HepG2 (cell line): ENCODE results near the gene SLC44A4. TPM values are rescaled to one million over a fixed set of nuclear protein-coding genes. Genes with fewer than 3 reads are reported as not detected.

Experiments used
- ATAC-seq: fragments of 200-7000 bp; cut with Tn5 transposase; 3 replicates; pipeline ENCODE4 v1.9.1; 2020; ENCODE audit warnings: mild to moderate bottlenecking, moderate library complexity
- BruUV-seq: library from RNA; stranded (reverse); fragments of 400-500 nt; replicated peaks from 2 replicates; lab custom pipeline; 2021; lab: Mats Ljungman, UMichigan
- CTCF ChIA-PET: fragments of 300-600 bp; formaldehyde crosslinking; extraction: SDS; loops from one replicate; lab custom pipeline; 2021; ENCODE audit warnings: low total read pairs, inconsistent platforms, low intra/inter-chr PET ratio; lab: Yijun Ruan, JAX
- POLR2A ChIA-PET: fragments of 350-600 bp; sonication (Branson Sonifier 250); formaldehyde crosslinking; loops from one replicate; lab custom pipeline; 2020; ENCODE audit warnings: antibody characterized with exemption, inconsistent platforms; lab: Yijun Ruan, JAX
- DNase-seq: peaks from one replicate; pipeline ENCODE4 v3.0.0-alpha.2; 2015; ENCODE audit warnings: low spot score
- FAIRE-seq: peaks from 3 replicates; lab custom pipeline; 2011; peaks lifted over from hg19 to GRCh38; lab: Jason Lieb, UNC
- H2AFZ ChIP-seq: one replicate; pipeline ENCODE4 v1.6.1; 2011; ENCODE audit warnings: low read length, inconsistent platforms
- H3K27ac ChIP-seq: fragments of 300-600 bp; 3 replicates; pipeline ENCODE4 v1.8.0; 2011; ENCODE audit warnings: mixed run types, mild to moderate bottlenecking, mixed read lengths, low read length, inconsistent platforms; ENCODE audit not compliant: insufficient read depth; ENCODE audit errors: extremely low read length
- H3K27me3 ChIP-seq, 2 experiments: fragments of 200-600 bp in 1 of 2; 2 replicates in 1 of 2; 3 replicates in 1 of 2; pipeline versions ENCODE4 v1.6.0 to v1.8.0; 2011; ENCODE audit warnings: low read length in 2 of 2, mild to moderate bottlenecking in 2 of 2, moderate library complexity in 2 of 2, inconsistent platforms in 1 of 2; ENCODE audit not compliant: insufficient read depth in 2 of 2, control insufficient read depth in 1 of 2
- H3K36me3 ChIP-seq, 2 experiments: fragments of 200-600 bp in 1 of 2; replicated peaks in 1 of 2; 2 replicates in 1 of 2; 3 replicates in 1 of 2; pipeline versions ENCODE4 v1.5.1 to v1.8.0; 2011; ENCODE audit warnings: low read length in 2 of 2, inconsistent platforms in 1 of 2; ENCODE audit not compliant: insufficient read depth in 2 of 2, control insufficient read depth in 1 of 2
- H3K4me1 ChIP-seq: 2 replicates; pipeline ENCODE4 v1.5.1; 2012; ENCODE audit warnings: low read length, inconsistent platforms; ENCODE audit not compliant: insufficient read depth
- H3K4me2 ChIP-seq: 2 replicates; pipeline ENCODE4 v1.6.0; 2011; ENCODE audit warnings: low read depth, low read length, inconsistent platforms
- H3K4me3 ChIP-seq, 3 experiments: fragments of 200-600 bp in 1 of 3; sonication (generic), shearing (Covaris generic) in 1 of 3; replicated peaks in 1 of 3; 2 replicates each; pipeline ENCODE4 v1.5.1; 2011 to 2016; ENCODE audit warnings: low read length in 3 of 3, inconsistent platforms in 2 of 3, low read depth in 2 of 3, mild to moderate bottlenecking in 2 of 3, control low read depth in 1 of 3, mixed read lengths in 1 of 3; ENCODE audit not compliant: insufficient read depth in 1 of 3
- H3K79me2 ChIP-seq: one replicate; pipeline ENCODE4 v1.6.1; 2011; ENCODE audit warnings: low read length, inconsistent platforms; ENCODE audit not compliant: insufficient read depth
- H3K9ac ChIP-seq: 2 replicates; pipeline ENCODE4 v1.6.0; 2011; ENCODE audit warnings: mild to moderate bottlenecking, low read depth, low read length, inconsistent platforms; ENCODE audit not compliant: insufficient read depth
- H3K9me3 ChIP-seq: 2 replicates; pipeline ENCODE4 v1.5.1; 2012; ENCODE audit warnings: mild to moderate bottlenecking, low read length
- H4K20me1 ChIP-seq: 2 replicates; pipeline ENCODE4 v1.6.0; 2011; ENCODE audit warnings: inconsistent platforms, mild to moderate bottlenecking, low read length, moderate library complexity; ENCODE audit not compliant: insufficient read depth
- BHLHE40 ChIP-seq: IDR thresholded peaks from 2 replicates; pipeline ENCODE4 v1.6.1; 2011; ENCODE audit warnings: low read length, improper control_type of control experiment
- BORCS8-MEF2B ChIP-seq: sonication (generic); formaldehyde crosslinking; IDR thresholded peaks from 2 replicates; pipeline ENCODE4 v1.8.0; 2022; ENCODE audit warnings: mild to moderate bottlenecking, missing genetic modification reagents
- ELF3 ChIP-seq: IDR thresholded peaks from 2 replicates; pipeline ENCODE4 v1.6.1; 2016; ENCODE audit warnings: missing genetic modification reagents, missing compliant biosample characterization
- HDAC1 ChIP-seq: sonication (generic); formaldehyde crosslinking; IDR thresholded peaks from 2 replicates; pipeline ENCODE4 v1.5.1; 2020; ENCODE audit warnings: mild to moderate bottlenecking, missing genetic modification reagents
- IKZF4 ChIP-seq: sonication (generic); formaldehyde crosslinking; IDR thresholded peaks from 2 replicates; pipeline ENCODE4 v1.5.1; 2020; ENCODE audit warnings: borderline replicate concordance, mild to moderate bottlenecking, low read depth, missing genetic modification reagents; ENCODE audit errors: not compliant biosample characterization
- ISL2 ChIP-seq: sonication (generic); formaldehyde crosslinking; IDR thresholded peaks from 2 replicates; pipeline ENCODE4 v1.5.0; 2020; ENCODE audit warnings: missing genetic modification reagents
- LRRFIP1 ChIP-seq: sonication (generic); formaldehyde crosslinking; conservative IDR thresholded peaks from 2 replicates; pipeline ENCODE4 v1.4.0; 2020; ENCODE audit warnings: missing genetic modification reagents
- MAZ ChIP-seq, 2 experiments: sonication (generic) in 1 of 2; formaldehyde crosslinking in 1 of 2; IDR thresholded peaks; 2 replicates each; pipeline versions ENCODE4 v1.5.0 to v1.6.1; 2012 to 2020; ENCODE audit warnings: low read depth in 2 of 2, mild to moderate bottlenecking in 2 of 2, borderline replicate concordance in 1 of 2, improper control_type of control experiment in 1 of 2, low read length in 1 of 2, missing genetic modification reagents in 1 of 2, moderate library complexity in 1 of 2
- POLR2G ChIP-seq: fragments of 200-400 bp; formaldehyde crosslinking; IDR thresholded peaks from 2 replicates; pipeline ENCODE4 v1.6.1; 2018; ENCODE audit warnings: mild to moderate bottlenecking, low read depth, low read length, moderate library complexity
- RAD21 ChIP-seq: fragments of 450-650 bp; formaldehyde crosslinking; IDR thresholded peaks from 2 replicates; pipeline ENCODE4 v1.5.0; 2020; ENCODE audit warnings: mild to moderate bottlenecking
- TEAD3 ChIP-seq: optimal IDR thresholded peaks from 2 replicates; pipeline ENCODE3; 2016; ENCODE audit warnings: borderline replicate concordance
- THRA ChIP-seq: sonication (generic); formaldehyde crosslinking; IDR thresholded peaks from 2 replicates; pipeline ENCODE4 v1.4.0; 2020; ENCODE audit warnings: missing genetic modification reagents, borderline replicate concordance
- TRIM22 ChIP-seq: fragments of 450-650 bp; IDR thresholded peaks from 2 replicates; pipeline ENCODE4 v1.6.1; 2017
- ZKSCAN5 ChIP-seq: sonication (generic); formaldehyde crosslinking; IDR thresholded peaks from 2 replicates; pipeline ENCODE4 v1.5.1; 2020; ENCODE audit warnings: mild to moderate bottlenecking, missing genetic modification reagents
- ZNF260 ChIP-seq: sonication (generic); formaldehyde crosslinking; IDR thresholded peaks from 2 replicates; pipeline ENCODE4 v1.4.0; 2020; ENCODE audit warnings: missing genetic modification reagents, low read depth, mild to moderate bottlenecking, borderline replicate concordance
- ZNF34 ChIP-seq: sonication (generic); formaldehyde crosslinking; IDR thresholded peaks from 2 replicates; pipeline ENCODE4 v1.4.0; 2020; ENCODE audit warnings: mild to moderate bottlenecking, missing genetic modification reagents, borderline replicate concordance
- ZNF7 ChIP-seq: IDR thresholded peaks from 2 replicates; pipeline ENCODE4 v1.6.1; 2016; ENCODE audit warnings: missing biosample characterization, missing genetic modification reagents
- WGBS: methylation state at CpG from one replicate; pipeline ENCODE4 v1.1.6; 2017; ENCODE audit warnings: low lambda C conversion rate; 5-methylcytosine and 5-hydroxymethylcytosine counted together
- in situ Hi-C: cut with HindIII; loops from 2 replicates; pipeline ENCODE4 v1.10.0; 2017; ENCODE audit warnings: low pct_unique_long_range_greater_than_20kb; ENCODE audit not compliant: extremely low pct_ligation_motif_present
- intact Hi-C: fragments of 100-400 bp; cut with micrococcal nuclease; formaldehyde crosslinking; loops from one replicate; pipeline ENCODE4 v1.10.0; 2022; ENCODE audit not compliant: unreplicated experiment
- polyA plus RNA-seq, 8 experiments: library from polyadenylated mRNA; depleted of rRNA in 3 of 8; stranded (reverse) in 7 of 8; unstranded in 1 of 8; fragments of >200 nt; fragmentation: Illumina TruSeq in 4 of 8; extraction: Trizol in 4 of 8; gene quantifications; 2 replicates each; pipeline versions ENCODE4 v1.2.1 to v1.2.3, GENCODE V29; 2011 to 2016; ENCODE audit warnings: low read depth in 4 of 8, missing spikeins in 1 of 8, mixed read lengths in 1 of 8; ENCODE audit not compliant: insufficient read depth in 1 of 8
- total RNA-seq, 5 experiments: library from RNA; depleted of rRNA; stranded (reverse); fragments of >200 nt; fragmentation: Illumina TruSeq; extraction: Trizol; gene quantifications; 2 replicates each; pipeline ENCODE4 v1.2.3, GENCODE V29; 2016; ENCODE audit warnings: low read depth in 1 of 5

Gene SLC44A4
- total and polyA plus RNA-seq, 2 of the 13 experiments (the other 11 are each of a cell fraction or from before 2014, with no cell fraction given), result 3.5 to 5.9 TPM

GRCh38 chr6:31836474-31837368, 42.1 kb downstream of the SLC44A4 start:
- no peak for ATAC-seq
- H3K9me3 ChIP-seq, result no peaks in the 10 kb centered on the region
- peaks cover 45% of the 10 kb centered on the region for H3K4me1 ChIP-seq
- ChIA-PET CTCF (no interaction called here), POLR2A (interaction anchor here (0.7 to 15.7 kb wide), 25 partner anchors 9 to 182 kb away, joined by 3 to 264 read pairs (median 4); partner anchors contain the start of genes ABHD16A, APOM, CFB and CLIC1)
- BruUV-seq, result no TSS peak
- H4K20me1 ChIP-seq, result peaks cover 43% of the 10 kb centered on the region
- H3K36me3 ChIP-seq, result peaks cover 12 to 33% of the 10 kb centered on the region in 2 experiments
- H3K79me2 ChIP-seq, result peaks cover 42% of the 10 kb centered on the region
- intact Hi-C loops (loop anchor here (10.0 kb wide), 1 partner anchor 118 kb away; the partner anchor contains the start of genes NELFE and SKIC2), in situ Hi-C loops (no loop called here)
- peak overlapping the region; percentile 75 to 98 (median 93) for H3K4me3 ChIP-seq
- peak overlapping the region; percentile 98 for H3K9ac ChIP-seq
- peak overlapping the region; percentile 93 for H3K27ac ChIP-seq
- FAIRE-seq, result no peak
- WGBS, result 5% methylated on average over 12 of the region's 12 CpGs
- H3K4me2 ChIP-seq, result peak overlapping the region; percentile 84
- DNase-seq, result no peak
- H3K27me3 ChIP-seq, result peaks cover 0 to 2% of the 10 kb centered on the region in 2 experiments; a peak in 1 of 5 replicates
- H2AFZ ChIP-seq, result no peak overlapping the region
- TF ChIP-seq BORCS8-MEF2B (CRISPR knock-in tag) (no peak), ELF3 (CRISPR knock-in tag) (no peak), MAZ (IDR thresholded peaks at IDR 0.05; ENCODE audit: borderline replicate concordance, low read depth, low read length) (no peak), MAZ (CRISPR knock-in tag; IDR thresholded peaks at IDR 0.05; ENCODE audit: low read depth) (0 out of 2 replicates have a peak, but pooled peaks have one; percentile 37), ZNF7 (no peak), TEAD3 (no peak), TRIM22 (no peak), RAD21 (CRISPR knock-in tag) (peak; percentile 26; the same call in 1 of the 2 replicates), ZKSCAN5 (CRISPR knock-in tag) (peak; percentile 95), HDAC1 (CRISPR knock-in tag) (0 out of 2 replicates have a peak, but pooled peaks have one; percentile 8), THRA (0 out of 2 replicates have a peak, but pooled peaks have one; percentile 9), BHLHE40 (no peak), ISL2 (CRISPR knock-in tag) (peak; percentile 5), ZNF34 (CRISPR knock-in tag) (0 out of 2 replicates have a peak, but pooled peaks have one; percentile 32), IKZF4 (peak; percentile 20), POLR2G (0 out of 2 replicates have a peak, but pooled peaks have one; percentile 1), ZNF260 (CRISPR knock-in tag) (no peak), LRRFIP1 (CRISPR knock-in tag) (no peak)
